IMR-90 (cell line): ENCODE measurements around the gene LETM1. TPM values are rescaled to one million over a fixed set of nuclear protein-coding genes. Genes with fewer than 3 reads are reported as not detected.

Experiments
- ATAC-seq: fragments of 200-7000 bp; cut with Tn5 transposase; 2 replicates; pipeline ENCODE4 v1.9.1; 2020; ENCODE audit warnings: low read depth, mild to moderate bottlenecking, moderate library complexity
- BruUV-seq: library from RNA; stranded (reverse); fragments of 400-500 nt; replicated peaks from 2 replicates; lab custom pipeline; 2021; lab: Mats Ljungman, UMichigan
- CTCF ChIA-PET: fragments of 300-600 bp; formaldehyde crosslinking; extraction: SDS; loops from one replicate; lab custom pipeline; 2021; ENCODE audit warnings: antibody characterized with exemption; lab: Yijun Ruan, JAX
- POLR2A ChIA-PET: fragments of 300-600 bp; sonication (Branson Sonifier 250); formaldehyde crosslinking; loops from one replicate; lab custom pipeline; 2022; ENCODE audit warnings: antibody characterized with exemption; ENCODE audit not compliant: unreplicated experiment; lab: Charles Lee
- DNase-seq: peaks from one replicate; pipeline ENCODE4 v3.0.0; 2013
- H2AFZ ChIP-seq: replicated peaks from 2 replicates; pipeline ENCODE3; 2013; ENCODE audit warnings: low read length, mild to moderate bottlenecking; ENCODE audit not compliant: poor library complexity
- H2AK5ac ChIP-seq: 2 replicates; pipeline ENCODE4 v1.6.1; 2013; ENCODE audit warnings: low read depth, low read length, inconsistent platforms
- H2AK9ac ChIP-seq: replicated peaks from 2 replicates; pipeline ENCODE3; 2013; ENCODE audit warnings: mild to moderate bottlenecking, low read depth, low read length, moderate library complexity; ENCODE audit not compliant: poor library complexity
- H2BK120ac ChIP-seq: 2 replicates; pipeline ENCODE4 v1.6.1; 2013; ENCODE audit warnings: low read depth, low read length, inconsistent platforms
- H2BK15ac ChIP-seq: 3 replicates; pipeline ENCODE4 v1.6.1; 2013; ENCODE audit warnings: low read depth, low read length, inconsistent platforms
- H2BK20ac ChIP-seq: 2 replicates; pipeline ENCODE4 v1.6.1; 2013; ENCODE audit warnings: low read depth, mild to moderate bottlenecking, inconsistent platforms, low read length, moderate library complexity
- H2BK5ac ChIP-seq: 2 replicates; pipeline ENCODE4 v1.6.1; 2013; ENCODE audit warnings: mild to moderate bottlenecking, low read depth, low read length, inconsistent platforms; ENCODE audit not compliant: poor library complexity, severe bottlenecking
- H3K14ac ChIP-seq: replicated peaks from 2 replicates; pipeline ENCODE4 v1.6.1; 2013; ENCODE audit warnings: low read depth, low read length, inconsistent platforms
- H3K18ac ChIP-seq: 2 replicates; pipeline ENCODE4 v1.6.1; 2013; ENCODE audit warnings: low read depth, low read length, control low read depth
- H3K23ac ChIP-seq: 2 replicates; pipeline ENCODE4 v1.6.1; 2013; ENCODE audit warnings: low read depth, low read length, inconsistent platforms
- H3K27ac ChIP-seq: 2 replicates; pipeline ENCODE4 v1.5.1; 2013; ENCODE audit warnings: mild to moderate bottlenecking, control low read depth, low read length; ENCODE audit not compliant: insufficient read depth
- H3K27me3 ChIP-seq: 2 replicates; pipeline ENCODE4 v1.6.1; 2013; ENCODE audit warnings: low read length; ENCODE audit not compliant: control insufficient read depth, insufficient read depth
- H3K36me3 ChIP-seq: 2 replicates; pipeline ENCODE4 v1.6.1; 2013; ENCODE audit warnings: low read length, mixed read lengths; ENCODE audit not compliant: control insufficient read depth, insufficient read depth
- H3K4ac ChIP-seq: 2 replicates; pipeline ENCODE4 v1.6.1; 2013; ENCODE audit warnings: low read depth, low read length, inconsistent platforms
- H3K4me1 ChIP-seq: 2 replicates; pipeline ENCODE4 v1.6.1; 2013; ENCODE audit warnings: low read length, mixed read lengths; ENCODE audit not compliant: control insufficient read depth, insufficient read depth
- H3K4me2 ChIP-seq: 2 replicates; pipeline ENCODE4 v1.6.1; 2013; ENCODE audit warnings: low read depth, mild to moderate bottlenecking, control low read depth, low read length, moderate library complexity
- H3K4me3 ChIP-seq: 2 replicates; pipeline ENCODE4 v1.5.1; 2013; ENCODE audit warnings: low read depth, mild to moderate bottlenecking, control low read depth, low read length, moderate library complexity; ENCODE audit not compliant: insufficient read depth
- H3K56ac ChIP-seq: 2 replicates; pipeline ENCODE4 v1.6.1; 2013; ENCODE audit warnings: low read length, inconsistent platforms; ENCODE audit not compliant: insufficient read depth; ENCODE audit errors: extremely low read depth
- H3K79me1 ChIP-seq, 2 experiments: 2 replicates each; pipeline ENCODE4 v1.6.1; 2013; ENCODE audit warnings: low read length in 2 of 2, inconsistent platforms in 1 of 2, low read depth in 1 of 2
- H3K9ac ChIP-seq: 2 replicates; pipeline ENCODE4 v1.6.1; 2013; ENCODE audit warnings: low read depth, low read length, control low read depth
- H3K9me1 ChIP-seq: 2 replicates; pipeline ENCODE4 v1.6.1; 2013; ENCODE audit warnings: low read length, inconsistent platforms; ENCODE audit not compliant: insufficient read depth
- H3K9me3 ChIP-seq: 2 replicates; pipeline ENCODE4 v1.6.1; 2013; ENCODE audit warnings: low read length; ENCODE audit not compliant: control insufficient read depth, insufficient read depth
- H4K20me1 ChIP-seq: 2 replicates; pipeline ENCODE4 v1.6.1; 2013; ENCODE audit warnings: low read length, inconsistent platforms; ENCODE audit not compliant: insufficient read depth
- H4K5ac ChIP-seq: 2 replicates; pipeline ENCODE4 v1.6.1; 2013; ENCODE audit warnings: mild to moderate bottlenecking, low read depth, low read length, control low read depth
- H4K8ac ChIP-seq, 2 experiments: 2 replicates each; pipeline ENCODE4 v1.6.1; 2013; ENCODE audit warnings: low read depth in 2 of 2, low read length in 2 of 2, control low read depth in 1 of 2, inconsistent platforms in 1 of 2
- H4K91ac ChIP-seq: 2 replicates; pipeline ENCODE4 v1.6.1; 2013; ENCODE audit warnings: low read depth, low read length, inconsistent platforms; ENCODE audit not compliant: insufficient read depth
- BHLHE40 ChIP-seq: fragments of 150-350 bp; IDR thresholded peaks from 2 replicates; pipeline ENCODE4 v1.6.1; 2016; ENCODE audit warnings: mild to moderate bottlenecking, low read depth, low read length
- CEBPB ChIP-seq: IDR thresholded peaks from 2 replicates; pipeline ENCODE4 v1.6.1; 2012; ENCODE audit warnings: low read depth, low read length, improper control_type of control experiment
- CHD1 ChIP-seq: IDR thresholded peaks from 2 replicates; pipeline ENCODE4 v1.6.1; 2012; ENCODE audit warnings: low read depth, low read length, improper control_type of control experiment
- ELK1 ChIP-seq: fragments of 150-350 bp; IDR thresholded peaks from 2 replicates; pipeline ENCODE4 v1.6.1; 2016; ENCODE audit warnings: low read depth, mild to moderate bottlenecking, low read length, moderate library complexity, borderline replicate concordance
- FOS ChIP-seq: fragments of 150-350 bp; IDR thresholded peaks from 2 replicates; pipeline ENCODE4 v1.6.1; 2016; ENCODE audit warnings: low read depth, low read length
- MAFK ChIP-seq: IDR thresholded peaks from 2 replicates; pipeline ENCODE4 v1.6.1; 2012; ENCODE audit warnings: low read depth, low read length, improper control_type of control experiment
- MAZ ChIP-seq: IDR thresholded peaks from 2 replicates; pipeline ENCODE4 v1.6.1; 2012; ENCODE audit warnings: low read depth, mild to moderate bottlenecking, low read length, improper control_type of control experiment, moderate library complexity, borderline replicate concordance
- MXI1 ChIP-seq: IDR thresholded peaks from 2 replicates; pipeline ENCODE4 v1.6.1; 2012; ENCODE audit warnings: low read depth, mild to moderate bottlenecking, low read length, moderate library complexity, borderline replicate concordance
- NFE2L2 ChIP-seq: fragments of 150-350 bp; IDR thresholded peaks from 2 replicates; pipeline ENCODE4 v1.6.1; 2016; ENCODE audit warnings: low read depth, mild to moderate bottlenecking, low read length
- POLR2A ChIP-seq: IDR thresholded peaks from 2 replicates; pipeline ENCODE4 v1.6.1; 2012; ENCODE audit warnings: mild to moderate bottlenecking, low read depth, low read length
- RAD21 ChIP-seq: IDR thresholded peaks from 2 replicates; pipeline ENCODE4 v1.6.1; 2012; ENCODE audit warnings: low read length, improper control_type of control experiment
- RCOR1 ChIP-seq: IDR thresholded peaks from 2 replicates; pipeline ENCODE4 v1.6.1; 2012; ENCODE audit warnings: mild to moderate bottlenecking, low read length, improper control_type of control experiment; ENCODE audit not compliant: insufficient replicate concordance
- SMC3 ChIP-seq: fragments of 150-350 bp; IDR thresholded peaks from 2 replicates; pipeline ENCODE4 v1.6.1; 2016; ENCODE audit warnings: low read depth, mild to moderate bottlenecking, antibody characterized with exemption, low read length, moderate library complexity
- WGBS, 2 experiments: methylation state at CpG; one replicate each; pipeline versions ENCODE4 v1.1.5 to v1.1.7; 2013; ENCODE audit warnings: missing lambda C conversion rate in 2 of 2; ENCODE audit not compliant: insufficient read length in 1 of 2; ENCODE audit errors: extremely low coverage in 2 of 2; 5-methylcytosine and 5-hydroxymethylcytosine counted together
- dilution Hi-C: fragments of 300-500 bp; cut with HindIII; formaldehyde crosslinking; loops from one replicate; pipeline ENCODE4 v1.14.3; 2018; ENCODE audit warnings: low sequenced_read_pairs; ENCODE audit not compliant: unreplicated experiment
- in situ Hi-C: fragments of 300-500 bp; cut with MboI; formaldehyde crosslinking; loops from 3 replicates; pipeline ENCODE4 v1.14.3; 2019; ENCODE audit warnings: low sequenced_read_pairs, inconsistent platforms, mixed read lengths
- intact Hi-C: fragments of 100-400 bp; cut with micrococcal nuclease; formaldehyde crosslinking; loops from 2 replicates; pipeline ENCODE4 v1.10.0; 2022
- polyA plus RNA-seq, 3 experiments: library from polyadenylated mRNA; depleted of rRNA; stranded (reverse); fragments of >200 nt; gene quantifications; 2 replicates each; pipeline ENCODE4 v1.2.3, GENCODE V29; 2012; ENCODE audit warnings: low replicate concordance in 1 of 3
- total RNA-seq: library from RNA; depleted of rRNA; stranded (reverse); fragments of >200 nt; gene quantifications from 2 replicates; pipeline ENCODE4 v1.2.3, GENCODE V29; 2012
- TF ChIP-seq, protein P1 (sequence below): fragments of 150-350 bp; IDR thresholded peaks from 2 replicates; pipeline ENCODE4 v1.6.1; 2017; ENCODE audit warnings: mild to moderate bottlenecking, antibody characterized with exemption, low read length, low read depth
- TF ChIP-seq, protein P2 (sequence below): conservative IDR thresholded peaks from 2 replicates; pipeline ENCODE4 v1.5.1; 2012; ENCODE audit warnings: mild to moderate bottlenecking, low read depth, low read length, improper control_type of control experiment

LETM1 gene
- total and polyA plus RNA-seq, 2 of the 4 experiments (the other 2 are of a cell fraction): 25.0 to 49.3 TPM

DNA sequence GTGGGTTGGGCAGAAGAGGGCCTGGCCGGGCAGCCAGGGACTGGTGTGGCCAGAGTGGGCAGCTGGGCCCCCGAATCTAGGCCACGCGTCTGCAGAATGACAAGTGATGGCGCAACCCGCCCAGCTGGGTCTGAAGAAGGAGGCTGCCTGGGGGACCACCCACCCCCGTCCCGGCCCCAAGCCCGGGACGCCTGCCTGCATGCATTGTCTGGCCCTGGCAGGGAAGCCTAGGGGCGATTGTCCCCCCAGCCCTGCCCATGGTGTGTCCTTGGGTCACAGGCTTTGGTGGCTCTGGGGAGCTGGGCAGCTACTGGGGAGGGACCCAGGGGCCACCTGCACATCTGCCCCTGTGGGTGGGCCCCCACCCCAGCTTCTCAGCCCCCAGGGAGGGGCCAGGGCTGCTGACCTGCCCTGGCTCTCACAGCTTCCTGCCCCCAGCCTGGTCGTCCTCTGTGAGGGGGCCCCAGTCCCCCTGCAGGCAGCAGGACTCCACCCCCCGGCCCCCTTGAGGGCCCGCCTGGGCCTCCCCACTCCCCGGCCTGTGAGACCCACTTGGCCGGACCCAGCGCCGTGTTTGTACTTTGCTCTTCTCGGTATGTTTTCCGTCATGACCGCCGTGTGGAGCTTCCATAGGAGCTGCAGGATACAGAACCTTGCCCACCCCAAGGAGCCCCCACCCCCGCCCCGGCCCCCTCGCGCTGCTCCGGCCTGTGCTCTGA is 57.9 kb downstream of the LETM1 start:
- intact Hi-C loops: no loop called here
- 83% methylated on average over 1 of the region's 27 CpGs; no CpG with 5 or more reads in 1 of the 2 experiments for WGBS, 2 experiments
- ChIA-PET POLR2A (no interaction called here), CTCF (no interaction called here)
- no peaks in the 10 kb centered on the region for H3K9me3 ChIP-seq
- H2BK5ac ChIP-seq: no peak overlapping the region
- DNase-seq: no peak
- no peak overlapping the region for H3K4me3 ChIP-seq
- no TSS peak for BruUV-seq
- no peak overlapping the region for H4K8ac ChIP-seq
- H3K9me1 ChIP-seq: no peaks in the 10 kb centered on the region
- no peak overlapping the region for H3K18ac ChIP-seq
- peaks cover 6% of the 10 kb centered on the region; the same call in 1 of the 2 replicates for H4K20me1 ChIP-seq
- H4K5ac ChIP-seq: no peak overlapping the region
- dilution Hi-C loops: no loop called here
- H3K23ac ChIP-seq: no peak overlapping the region
- no peak overlapping the region for H3K14ac ChIP-seq
- no peak overlapping the region for H3K27ac ChIP-seq
- no peak overlapping the region for H3K4me2 ChIP-seq
- TF ChIP-seq MAFK (no peak), POLR2A (no peak), ELK1 (no peak), MAZ (no peak), SMC3 (no peak), FOS (no peak), MXI1 (no peak), NFE2L2 (no peak), BHLHE40 (no peak), CHD1 (no peak), CEBPB (no peak), RAD21 (no peak), RCOR1 (no peak)
- TF ChIP-seq, protein P1, sequence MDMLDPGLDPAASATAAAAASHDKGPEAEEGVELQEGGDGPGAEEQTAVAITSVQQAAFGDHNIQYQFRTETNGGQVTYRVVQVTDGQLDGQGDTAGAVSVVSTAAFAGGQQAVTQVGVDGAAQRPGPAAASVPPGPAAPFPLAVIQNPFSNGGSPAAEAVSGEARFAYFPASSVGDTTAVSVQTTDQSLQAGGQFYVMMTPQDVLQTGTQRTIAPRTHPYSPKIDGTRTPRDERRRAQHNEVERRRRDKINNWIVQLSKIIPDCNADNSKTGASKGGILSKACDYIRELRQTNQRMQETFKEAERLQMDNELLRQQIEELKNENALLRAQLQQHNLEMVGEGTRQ: no peak
- TF ChIP-seq, protein P2, sequence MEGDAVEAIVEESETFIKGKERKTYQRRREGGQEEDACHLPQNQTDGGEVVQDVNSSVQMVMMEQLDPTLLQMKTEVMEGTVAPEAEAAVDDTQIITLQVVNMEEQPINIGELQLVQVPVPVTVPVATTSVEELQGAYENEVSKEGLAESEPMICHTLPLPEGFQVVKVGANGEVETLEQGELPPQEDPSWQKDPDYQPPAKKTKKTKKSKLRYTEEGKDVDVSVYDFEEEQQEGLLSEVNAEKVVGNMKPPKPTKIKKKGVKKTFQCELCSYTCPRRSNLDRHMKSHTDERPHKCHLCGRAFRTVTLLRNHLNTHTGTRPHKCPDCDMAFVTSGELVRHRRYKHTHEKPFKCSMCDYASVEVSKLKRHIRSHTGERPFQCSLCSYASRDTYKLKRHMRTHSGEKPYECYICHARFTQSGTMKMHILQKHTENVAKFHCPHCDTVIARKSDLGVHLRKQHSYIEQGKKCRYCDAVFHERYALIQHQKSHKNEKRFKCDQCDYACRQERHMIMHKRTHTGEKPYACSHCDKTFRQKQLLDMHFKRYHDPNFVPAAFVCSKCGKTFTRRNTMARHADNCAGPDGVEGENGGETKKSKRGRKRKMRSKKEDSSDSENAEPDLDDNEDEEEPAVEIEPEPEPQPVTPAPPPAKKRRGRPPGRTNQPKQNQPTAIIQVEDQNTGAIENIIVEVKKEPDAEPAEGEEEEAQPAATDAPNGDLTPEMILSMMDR: no peak
- H2BK120ac ChIP-seq: no peak overlapping the region
- H3K4me1 ChIP-seq: peaks cover 2% of the 10 kb centered on the region; the same call in 1 of the 2 replicates
- H2BK20ac ChIP-seq: no peak overlapping the region
- no peaks in the 10 kb centered on the region for H3K36me3 ChIP-seq
- no peak overlapping the region for H3K4ac ChIP-seq
- H3K9ac ChIP-seq: no peak overlapping the region
- H3K79me1 ChIP-seq: no peaks in the 10 kb centered on the region
- no peak overlapping the region for H4K91ac ChIP-seq
- peaks cover 36% of the 10 kb centered on the region for H3K27me3 ChIP-seq
- no peak overlapping the region for H2BK15ac ChIP-seq
- H2AK5ac ChIP-seq: no peak overlapping the region
- in situ Hi-C loops: no loop called here
- no peak for ATAC-seq
- no peak overlapping the region for H3K56ac ChIP-seq
- H2AK9ac ChIP-seq: no peak overlapping the region
- no peak overlapping the region for H2AFZ ChIP-seq
